ENCODE results near the gene ZNF444. TPM values are rescaled to one million over a fixed set of nuclear protein-coding genes. Genes with fewer than 3 reads are reported as not detected.
A peak's percentile ranks its signal among the peaks of the same experiment; 100 is the strongest.
"Not testable (repeated sequence)": the region's sequence is repeated elsewhere in the genome, so short reads cannot be mapped to it uniquely, and the experiment has no call there.

ZNF444 gene
- total RNA-seq, 1 donor from 2014 or later: 19.2 TPM

DNA sequence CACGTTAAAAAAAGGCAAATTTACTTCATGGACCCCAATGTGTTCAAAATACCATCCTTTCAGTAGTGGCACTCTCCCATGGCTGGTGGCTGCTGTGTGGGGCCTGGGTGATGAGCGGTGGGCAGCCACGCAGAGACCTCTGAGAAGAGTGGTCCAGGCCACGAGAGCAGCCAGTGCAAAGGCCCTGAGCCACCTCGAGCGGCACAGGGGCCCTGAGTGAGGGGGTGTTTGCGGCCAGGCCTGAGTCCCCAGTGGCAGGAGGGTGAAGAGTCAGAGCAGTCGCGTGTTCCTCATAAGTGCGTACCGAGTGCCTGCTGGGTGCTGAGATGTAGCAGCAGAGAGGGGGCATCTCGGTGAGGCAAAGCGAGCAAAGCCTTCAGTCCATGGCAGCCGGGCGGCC is 7.0 kb downstream of the ZNF444 start:
- Histone ChIP-seq H3K4me3 (no peak overlapping the region), H3K27me3 (ENCODE audit: low read depth) (no peaks in the 10 kb centered on the region), H3K4me1 (peaks cover 11% of the 10 kb centered on the region), H3K27ac (replicated peaks) (peak overlapping the region; percentile 33), H3K36me3 (peaks cover 29% of the 10 kb centered on the region), H3K9me3 (replicated peaks) (no peaks in the 10 kb centered on the region)
- TF ChIP-seq CTCF (IDR thresholded peaks at IDR 0.05; ENCODE audit: borderline replicate concordance): no peak
- no peak for DNase-seq
- intact Hi-C loops (cut with micrococcal nuclease): no loop called here

DNA sequence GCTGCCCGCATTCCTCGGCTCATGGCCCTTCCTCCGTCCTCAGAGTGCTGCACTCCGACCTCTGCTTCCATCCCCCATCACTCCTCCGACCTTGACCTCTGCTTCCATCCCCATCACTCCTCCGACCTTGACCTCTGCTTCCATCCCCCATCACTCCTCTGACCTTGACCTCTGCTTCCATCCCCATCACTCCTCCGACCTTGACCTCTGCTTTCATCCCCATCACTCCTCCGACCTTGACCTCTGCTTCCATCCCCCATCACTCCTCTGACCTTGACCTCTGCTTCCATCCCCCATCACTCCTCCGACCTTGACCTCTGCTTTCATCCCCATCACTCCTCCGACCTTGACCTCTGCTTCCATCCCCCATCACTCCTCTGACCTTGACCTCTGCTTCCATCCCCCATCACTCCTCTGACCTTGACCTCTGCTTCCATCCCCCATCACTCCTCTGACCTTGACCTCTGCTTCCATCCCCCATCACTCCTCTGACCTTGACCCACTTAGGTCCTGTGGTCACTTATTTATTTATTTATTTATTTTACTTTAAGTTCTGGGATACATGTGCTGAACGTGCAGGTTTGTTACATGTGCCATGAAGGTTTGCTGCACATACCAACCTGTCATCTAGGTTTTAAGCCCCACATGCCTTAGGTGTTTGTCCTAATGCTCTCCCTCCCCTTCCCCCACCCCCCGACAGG is 8.0 kb downstream of the ZNF444 start:
- H3K27ac ChIP-seq (replicated peaks): peak overlapping the region; percentile 77
- H3K4me3 ChIP-seq; intact Hi-C loops (cut with micrococcal nuclease); H3K9me3 ChIP-seq (replicated peaks); DNase-seq; H3K27me3 ChIP-seq (ENCODE audit: low read depth): not testable (repeated sequence)
- peaks cover 29% of the 10 kb centered on the region for H3K36me3 ChIP-seq
- H3K4me1 ChIP-seq: peaks cover 15% of the 10 kb centered on the region

GRCh38 chr19:56149656-56150038 is 8.6 kb downstream of the ZNF444 start:
- Histone ChIP-seq H3K4me1 (peaks cover 15% of the 10 kb centered on the region), H3K27me3 (ENCODE audit: low read depth) (no peaks in the 10 kb centered on the region), H3K27ac (replicated peaks) (peak overlapping the region; percentile 77), H3K4me3 (no peak overlapping the region), H3K9me3 (replicated peaks) (no peaks in the 10 kb centered on the region), H3K36me3 (peaks cover 29% of the 10 kb centered on the region)
- intact Hi-C loops (cut with micrococcal nuclease): no loop called here
- DNase-seq: no peak
- no peak for TF ChIP-seq CTCF (IDR thresholded peaks at IDR 0.05; ENCODE audit: borderline replicate concordance)

DNA sequence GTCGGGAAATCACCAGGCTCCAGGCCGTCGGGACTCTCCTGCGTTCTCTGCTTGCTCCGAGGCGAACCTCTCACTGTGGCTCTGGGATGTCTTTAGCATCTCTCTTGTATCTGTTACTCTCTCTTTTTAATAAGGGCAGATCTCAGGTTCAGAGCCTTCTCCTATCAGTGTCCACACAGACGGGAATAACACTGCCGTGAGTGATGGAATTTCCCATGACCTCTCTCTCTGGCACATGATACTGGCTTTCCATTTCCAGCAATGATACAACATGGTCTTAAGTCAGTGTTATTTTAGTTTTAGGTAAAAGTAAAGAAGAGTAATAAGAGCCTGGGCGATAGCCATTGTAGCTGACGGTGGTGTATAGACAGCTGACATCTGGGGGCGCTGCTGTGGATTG is 9.3 kb downstream of the ZNF444 start:
- Histone ChIP-seq H3K27me3 (ENCODE audit: low read depth) (no peaks in the 10 kb centered on the region), H3K27ac (replicated peaks) (peak overlapping the region; percentile 77), H3K36me3 (peaks cover 30% of the 10 kb centered on the region), H3K4me3 (no peak overlapping the region), H3K9me3 (replicated peaks) (no peaks in the 10 kb centered on the region), H3K4me1 (peaks cover 16% of the 10 kb centered on the region)
- no peak for TF ChIP-seq CTCF (IDR thresholded peaks at IDR 0.05; ENCODE audit: borderline replicate concordance)
- no peak for DNase-seq
- intact Hi-C loops (cut with micrococcal nuclease): no loop called here

- Histone ChIP-seq H3K4me3 (no peak overlapping the region), H3K27ac (replicated peaks) (peak overlapping the region; percentile 34), H3K27me3 (ENCODE audit: low read depth) (no peaks in the 10 kb centered on the region), H3K36me3 (peaks cover 28% of the 10 kb centered on the region), H3K9me3 (replicated peaks) (no peaks in the 10 kb centered on the region), H3K4me1 (peaks cover 36% of the 10 kb centered on the region)
- no peak for TF ChIP-seq CTCF (IDR thresholded peaks at IDR 0.05; ENCODE audit: borderline replicate concordance)
- DNase-seq: no peak
- intact Hi-C loops (cut with micrococcal nuclease): no loop called here
Observed at GRCh38 chr19:56152644-56153043, 11.6 kb downstream of the ZNF444 start.

- peaks cover 36% of the 10 kb centered on the region for H3K4me1 ChIP-seq
- DNase-seq: no peak
- no peaks in the 10 kb centered on the region for H3K9me3 ChIP-seq (replicated peaks)
- H3K36me3 ChIP-seq: peaks cover 25% of the 10 kb centered on the region
- no peak overlapping the region for H3K4me3 ChIP-seq
- intact Hi-C loops (cut with micrococcal nuclease): no loop called here
- no peak for TF ChIP-seq CTCF (IDR thresholded peaks at IDR 0.05; ENCODE audit: borderline replicate concordance)
- H3K27ac ChIP-seq (replicated peaks): peak overlapping the region; percentile 34
- no peaks in the 10 kb centered on the region for H3K27me3 ChIP-seq (ENCODE audit: low read depth)
Observed at GRCh38 chr19:56153507-56153906, 12.4 kb downstream of the ZNF444 start.
